Measurements from ENCODE around the gene ARL6IP4.
"Not testable (repeated sequence)": the region's sequence is repeated elsewhere in the genome, so short reads cannot be mapped to it uniquely, and the experiment has no call there.

DNA sequence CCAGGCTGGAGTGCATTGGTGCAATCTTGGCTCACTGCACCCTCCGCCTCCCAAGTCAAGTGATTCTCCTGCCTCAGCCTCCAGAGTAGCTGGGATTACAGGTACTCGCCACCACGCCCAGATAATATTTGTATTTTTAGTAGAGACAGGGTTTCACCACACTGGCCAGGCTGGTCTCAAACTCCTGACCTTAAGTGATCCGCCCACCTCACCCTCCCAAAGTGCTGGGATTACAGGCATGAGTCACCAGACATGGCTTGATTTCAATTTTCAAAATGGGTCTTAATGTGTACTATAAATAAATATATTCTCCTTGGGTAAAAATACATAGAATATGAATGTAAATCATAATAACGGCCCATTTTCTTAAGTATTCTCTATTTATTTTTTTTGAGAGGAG is 39.1 kb upstream of the ARL6IP4 start:
- TF ChIP-seq, protein P1, sequence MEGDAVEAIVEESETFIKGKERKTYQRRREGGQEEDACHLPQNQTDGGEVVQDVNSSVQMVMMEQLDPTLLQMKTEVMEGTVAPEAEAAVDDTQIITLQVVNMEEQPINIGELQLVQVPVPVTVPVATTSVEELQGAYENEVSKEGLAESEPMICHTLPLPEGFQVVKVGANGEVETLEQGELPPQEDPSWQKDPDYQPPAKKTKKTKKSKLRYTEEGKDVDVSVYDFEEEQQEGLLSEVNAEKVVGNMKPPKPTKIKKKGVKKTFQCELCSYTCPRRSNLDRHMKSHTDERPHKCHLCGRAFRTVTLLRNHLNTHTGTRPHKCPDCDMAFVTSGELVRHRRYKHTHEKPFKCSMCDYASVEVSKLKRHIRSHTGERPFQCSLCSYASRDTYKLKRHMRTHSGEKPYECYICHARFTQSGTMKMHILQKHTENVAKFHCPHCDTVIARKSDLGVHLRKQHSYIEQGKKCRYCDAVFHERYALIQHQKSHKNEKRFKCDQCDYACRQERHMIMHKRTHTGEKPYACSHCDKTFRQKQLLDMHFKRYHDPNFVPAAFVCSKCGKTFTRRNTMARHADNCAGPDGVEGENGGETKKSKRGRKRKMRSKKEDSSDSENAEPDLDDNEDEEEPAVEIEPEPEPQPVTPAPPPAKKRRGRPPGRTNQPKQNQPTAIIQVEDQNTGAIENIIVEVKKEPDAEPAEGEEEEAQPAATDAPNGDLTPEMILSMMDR (IDR thresholded peaks at IDR 0.05 in 4 of 5, conservative IDR thresholded peaks at IDR 0.05 in 1 of 5): not testable (repeated sequence)
- not testable (repeated sequence) for TF ChIP-seq POLR2A (IDR thresholded peaks at IDR 0.05)
